Measurements from ENCODE around the gene HSD11B2.

- no peak for TF ChIP-seq CTCF (conservative IDR thresholded peaks at IDR 0.05 in 1 of 2, IDR thresholded peaks at IDR 0.05 in 1 of 2; ENCODE audit: extremely low read depth in 1 of 2, insufficient read depth in 1 of 2, low read depth in 1 of 2, low read length in 2 of 2)
- no peak for TF ChIP-seq EZH2 (IDR thresholded peaks at IDR 0.05; ENCODE audit: borderline replicate concordance, low read length)
Measured at GRCh38 chr16:67441271-67441753, 10.4 kb downstream of the HSD11B2 start.

All from mammary epithelial cell (primary cell).